AG04449 (cell line): ENCODE data around the gene UBE2O.

Experiments used
- CTCF ChIA-PET: fragments of 350-600 bp; formaldehyde crosslinking; extraction: SDS; loops from one replicate; lab custom pipeline; 2021; ENCODE audit warnings: antibody characterized with exemption; lab: Yijun Ruan, JAX
- POLR2A ChIA-PET: fragments of 400-600, 350-600 bp; formaldehyde crosslinking; extraction: SDS; loops from one replicate; lab custom pipeline; 2020; ENCODE audit warnings: antibody characterized with exemption, inconsistent platforms; lab: Yijun Ruan, JAX
- DNase-seq: peaks from one replicate; pipeline ENCODE4 v3.0.0-alpha.2; 2010; ENCODE audit warnings: low read depth, low spot score
- H3K4me3 ChIP-seq: 2 replicates; pipeline ENCODE4 v1.5.1; 2011; ENCODE audit warnings: low read depth, mild to moderate bottlenecking, control low read depth, low read length
- TF ChIP-seq, protein P1 (sequence below): IDR thresholded peaks from one replicate; pipeline ENCODE4 v1.5.1; 2011; ENCODE audit warnings: mild to moderate bottlenecking, moderate library complexity, low read length, control low read depth, inconsistent platforms; ENCODE audit not compliant: insufficient read depth; ENCODE audit errors: missing control alignments

The UBE2O gene

DNA sequence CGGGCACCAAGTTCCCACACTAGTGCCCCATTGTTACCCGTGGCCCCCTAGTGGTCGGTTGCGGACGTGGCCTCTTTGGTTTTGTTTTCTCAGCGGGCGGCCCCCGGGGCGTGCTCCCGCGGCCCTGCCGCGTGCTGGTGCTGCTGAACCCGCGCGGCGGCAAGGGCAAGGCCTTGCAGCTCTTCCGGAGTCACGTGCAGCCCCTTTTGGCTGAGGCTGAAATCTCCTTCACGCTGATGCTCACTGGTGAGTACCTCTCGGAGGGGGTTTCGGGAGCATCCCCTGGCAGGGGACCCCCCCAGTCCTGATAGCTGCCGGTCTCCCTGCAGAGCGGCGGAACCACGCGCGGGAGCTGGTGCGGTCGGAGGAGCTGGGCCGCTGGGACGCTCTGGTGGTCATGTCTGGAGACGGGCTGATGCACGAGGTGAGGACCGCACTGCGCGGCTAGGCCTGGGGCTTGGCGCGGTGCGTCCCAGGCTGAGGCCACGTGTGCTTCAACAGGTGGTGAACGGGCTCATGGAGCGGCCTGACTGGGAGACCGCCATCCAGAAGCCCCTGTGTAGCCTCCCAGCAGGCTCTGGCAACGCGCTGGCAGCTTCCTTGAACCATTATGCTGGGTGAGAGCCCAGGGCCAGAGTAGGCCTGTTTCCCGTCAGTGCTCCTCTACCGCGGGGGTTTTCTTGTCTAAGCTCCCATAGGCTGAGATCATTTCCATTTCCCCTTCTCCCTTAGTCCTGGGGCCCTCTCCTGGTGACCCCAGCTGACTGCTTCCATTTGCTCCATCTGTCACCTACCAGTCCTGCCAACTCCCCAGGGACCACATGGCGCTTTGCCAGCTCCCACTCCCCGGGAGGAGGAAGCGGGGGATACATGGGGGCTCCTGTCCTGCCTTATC is 66.8 kb downstream of the UBE2O start:
- CTCF ChIA-PET: interaction anchor here (0.8 to 32.3 kb wide), 29 partner anchors 10 to 121 kb away, joined by 3 to 851 read pairs (median 6); partner anchors contain the start of genes PRPSAP1 and QRICH2
- POLR2A ChIA-PET: interaction anchor here (1.8 to 6.0 kb wide), 3 partner anchors 12 to 34 kb away, joined by 8 to 47 read pairs (median 37); partner anchors contain the start of gene PRPSAP1
- peak overlapping the region; percentile 76 for H3K4me3 ChIP-seq
- TF ChIP-seq, protein P1, sequence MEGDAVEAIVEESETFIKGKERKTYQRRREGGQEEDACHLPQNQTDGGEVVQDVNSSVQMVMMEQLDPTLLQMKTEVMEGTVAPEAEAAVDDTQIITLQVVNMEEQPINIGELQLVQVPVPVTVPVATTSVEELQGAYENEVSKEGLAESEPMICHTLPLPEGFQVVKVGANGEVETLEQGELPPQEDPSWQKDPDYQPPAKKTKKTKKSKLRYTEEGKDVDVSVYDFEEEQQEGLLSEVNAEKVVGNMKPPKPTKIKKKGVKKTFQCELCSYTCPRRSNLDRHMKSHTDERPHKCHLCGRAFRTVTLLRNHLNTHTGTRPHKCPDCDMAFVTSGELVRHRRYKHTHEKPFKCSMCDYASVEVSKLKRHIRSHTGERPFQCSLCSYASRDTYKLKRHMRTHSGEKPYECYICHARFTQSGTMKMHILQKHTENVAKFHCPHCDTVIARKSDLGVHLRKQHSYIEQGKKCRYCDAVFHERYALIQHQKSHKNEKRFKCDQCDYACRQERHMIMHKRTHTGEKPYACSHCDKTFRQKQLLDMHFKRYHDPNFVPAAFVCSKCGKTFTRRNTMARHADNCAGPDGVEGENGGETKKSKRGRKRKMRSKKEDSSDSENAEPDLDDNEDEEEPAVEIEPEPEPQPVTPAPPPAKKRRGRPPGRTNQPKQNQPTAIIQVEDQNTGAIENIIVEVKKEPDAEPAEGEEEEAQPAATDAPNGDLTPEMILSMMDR: peak; percentile 89
- no peak for DNase-seq

DNA sequence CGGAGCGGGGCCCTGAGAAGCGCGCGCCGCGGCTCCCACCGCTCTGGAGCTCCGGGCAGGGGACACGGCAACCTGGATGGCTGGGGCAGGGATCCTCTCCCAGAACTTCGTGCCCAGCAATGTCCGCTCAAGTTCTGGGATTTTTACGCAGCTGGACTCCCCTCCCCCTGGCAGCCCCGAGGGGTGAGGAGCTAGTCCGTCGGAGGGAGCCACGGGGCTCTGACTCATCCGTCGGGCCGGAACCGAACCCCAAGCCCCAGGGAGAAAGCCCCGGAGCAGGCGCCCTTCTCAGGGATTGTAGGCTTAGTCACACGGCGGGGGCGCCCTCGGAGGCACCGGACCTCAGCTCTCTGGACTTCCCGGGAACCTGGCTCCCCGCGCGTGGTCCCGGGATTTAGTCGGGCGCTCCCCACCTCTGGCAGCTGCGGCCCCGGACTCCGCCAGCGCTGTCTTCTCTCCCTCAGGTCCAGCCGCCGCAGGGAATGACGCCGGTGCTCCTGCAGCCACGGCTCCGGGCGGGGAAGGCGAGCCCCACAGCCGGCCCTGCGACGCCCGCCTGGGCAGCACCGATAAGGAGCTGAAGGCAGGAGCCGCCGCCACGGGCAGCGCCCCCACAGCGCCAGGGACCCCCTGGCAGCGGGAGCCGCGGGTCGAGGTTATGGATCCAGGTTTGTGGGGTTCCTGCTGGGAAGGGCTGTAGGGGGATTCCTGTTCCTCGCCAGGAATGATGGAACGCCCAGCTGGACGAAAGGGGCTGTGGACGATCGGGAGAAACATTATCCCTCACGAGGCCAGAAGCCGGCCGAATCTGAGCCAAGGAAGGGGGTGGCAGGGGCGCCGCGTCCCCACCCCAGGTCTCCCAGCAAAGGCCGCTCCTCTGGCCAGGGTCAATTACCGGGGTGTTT is 67.7 kb downstream of the UBE2O start:
- DNase-seq: no peak
- ChIA-PET CTCF (interaction anchor here (0.7 to 32.3 kb wide), 33 partner anchors 9 to 480 kb away, joined by 3 to 851 read pairs (median 6); partner anchors contain the start of genes MRPL38, PRPSAP1 and QRICH2), POLR2A (interaction anchor here (1.3 to 6.0 kb wide), 4 partner anchors 12 to 33 kb away, joined by 5 to 47 read pairs (median 22); partner anchors contain the start of gene PRPSAP1)
- TF ChIP-seq, protein P1: no peak
- peak overlapping the region; percentile 76 for H3K4me3 ChIP-seq

DNA sequence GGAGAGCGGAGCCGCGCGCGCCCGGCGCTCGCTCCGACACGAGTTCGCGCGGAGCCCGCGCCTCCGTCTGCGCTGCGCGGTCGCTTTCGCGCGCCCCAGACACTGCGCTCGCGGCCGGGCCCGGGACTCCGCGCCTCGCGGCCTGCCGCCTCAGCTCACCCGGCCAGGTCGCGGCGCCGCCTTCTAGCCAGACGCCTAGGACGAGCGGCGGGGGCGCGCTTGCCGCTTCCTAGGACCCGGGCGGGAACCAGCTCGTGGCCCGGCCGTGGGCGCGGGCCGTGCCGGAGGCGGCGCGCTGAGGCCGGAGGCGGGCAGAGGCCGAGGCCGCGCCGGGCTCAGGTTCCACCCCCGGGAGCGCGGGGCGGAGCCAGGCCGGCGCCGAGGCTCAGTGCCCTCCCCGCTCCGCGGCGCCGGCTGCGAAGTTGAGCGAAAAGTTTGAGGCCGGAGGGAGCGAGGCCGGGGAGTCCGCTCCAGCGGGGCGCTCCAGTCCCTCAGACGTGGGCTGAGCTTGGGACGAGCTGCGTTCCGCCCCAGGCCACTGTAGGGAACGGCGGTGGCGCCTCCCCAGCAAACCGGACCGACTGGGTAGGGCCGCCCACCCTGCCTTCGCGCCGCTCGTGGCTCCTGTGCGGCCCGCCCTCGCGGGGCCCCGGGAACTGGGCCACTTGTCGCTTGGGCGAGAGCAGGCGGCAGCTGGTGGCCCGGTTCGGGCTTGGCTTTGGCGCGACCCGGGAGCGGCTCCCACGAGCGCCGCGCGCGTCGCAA is 68.5 kb downstream of the UBE2O start, which contains the start of gene SPHK1:
SPHK1 (plus strand) TSS at position 388 of the 765 bp plus-strand sequence. CDS start 1,036 bp downstream, outside the sequence.
- POLR2A ChIA-PET: interaction anchor here (0.5 to 6.0 kb wide), 4 partner anchors 11 to 32 kb away, joined by 3 to 47 read pairs (median 21); partner anchors contain the start of gene PRPSAP1
- peak within 1 kb of the TSS; percentile 76 for H3K4me3 ChIP-seq
- CTCF ChIA-PET: interaction anchor here (0.6 to 32.3 kb wide), 23 partner anchors 8 to 479 kb away, joined by 3 to 851 read pairs (median 7); partner anchors contain the start of genes MRPL38, PRPSAP1 and QRICH2
- no peak for DNase-seq
- TF ChIP-seq, protein P1: no peak

DNA sequence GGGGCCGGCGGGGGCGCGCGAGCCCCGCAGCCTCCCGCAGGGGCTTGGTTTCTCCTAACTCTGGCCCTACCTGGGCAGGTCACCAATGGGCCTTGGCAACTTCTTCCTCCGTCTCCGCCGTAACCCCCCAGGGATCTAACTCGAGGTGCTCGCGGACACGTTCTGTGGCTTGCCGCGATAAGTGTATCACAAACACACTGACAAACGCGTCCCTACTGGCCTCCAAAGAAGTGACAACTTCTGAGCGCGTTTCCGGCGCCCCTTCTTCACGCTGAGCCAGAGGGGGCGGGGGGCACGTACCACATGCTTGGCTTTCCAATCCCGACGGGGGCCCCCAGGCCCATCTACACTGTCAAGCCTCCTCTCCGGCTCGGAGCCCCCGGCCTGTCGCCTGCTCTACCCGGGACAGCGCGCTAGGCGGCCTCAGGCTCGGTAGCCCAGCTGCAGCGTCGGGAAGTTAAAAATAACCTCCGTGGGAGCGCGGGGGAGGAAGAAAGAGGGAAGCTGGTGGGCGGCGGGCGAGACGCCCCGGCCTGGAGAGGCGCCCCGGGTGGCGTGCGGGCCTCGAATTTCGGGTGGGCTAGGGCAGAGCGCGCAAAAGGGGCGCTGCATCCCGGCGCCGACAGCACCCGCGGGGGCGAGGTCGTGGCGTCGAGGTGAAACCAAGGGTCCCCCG is 69.3 kb downstream of the UBE2O start:
- no peak for DNase-seq
- H3K4me3 ChIP-seq: peak overlapping the region; percentile 76
- TF ChIP-seq, protein P1: peak; percentile 30
- ChIA-PET CTCF (interaction anchor here (0.6 to 32.3 kb wide), 14 partner anchors 10 to 479 kb away, joined by 3 to 851 read pairs (median 17); partner anchors contain the start of genes MRPL38, PRPSAP1 and QRICH2), POLR2A (interaction anchor here (1.4 to 6.0 kb wide), 3 partner anchors 10 to 31 kb away, joined by 4 to 47 read pairs (median 37); partner anchors contain the start of gene PRPSAP1)
